Measurements from ENCODE around the gene PARD3B. TPM values are rescaled to one million over a fixed set of nuclear protein-coding genes. Genes with fewer than 3 reads are reported as not detected.

The PARD3B gene
- total RNA-seq, 1 experiment from 2014 or later: 7.6 TPM

GRCh38 chr2:204834716-204835384 is 289.6 kb downstream of the PARD3B start:
- DNase-seq: no peak
- BruUV-seq (replicated peaks): no TSS peak
- H3K9me2 ChIP-seq (ENCODE audit: insufficient read depth): no peaks in the 10 kb centered on the region
- no peak for TF ChIP-seq CTCF (conservative IDR thresholded peaks at IDR 0.05)
- no peak for TF ChIP-seq EZH2 (IDR thresholded peaks at IDR 0.05; ENCODE audit: low read depth)
- H4K20me1 ChIP-seq (ENCODE audit: insufficient read depth): no peaks in the 10 kb centered on the region
- H3K9me3 ChIP-seq (ENCODE audit: insufficient read depth, low read depth): no peaks in the 10 kb centered on the region
- no peak overlapping the region for H3K4me2 ChIP-seq
- H3K79me2 ChIP-seq (ENCODE audit: low read depth): no peaks in the 10 kb centered on the region
- ChIA-PET POLR2A (ENCODE audit: unreplicated experiment) (no interaction called here), CTCF (no interaction called here)
- H3K36me3 ChIP-seq (ENCODE audit: low read depth): no peaks in the 10 kb centered on the region
- no peaks in the 10 kb centered on the region for H3K4me1 ChIP-seq (replicated peaks; ENCODE audit: insufficient read depth)
- H3K27ac ChIP-seq: no peak overlapping the region
- no peaks in the 10 kb centered on the region for H3K27me3 ChIP-seq (ENCODE audit: insufficient read depth, low read depth)
- intact Hi-C loops (cut with micrococcal nuclease; ENCODE audit: unreplicated experiment): no loop called here
- H3K4me3 ChIP-seq: no peak overlapping the region
- no peaks in the 10 kb centered on the region for H3F3A ChIP-seq (ENCODE audit: insufficient read depth, low read depth)
- no peak overlapping the region for H2AFZ ChIP-seq

GRCh38 chr2:204835786-204836185 is 290.5 kb downstream of the PARD3B start:
- H3K9me3 ChIP-seq (ENCODE audit: insufficient read depth, low read depth): no peaks in the 10 kb centered on the region
- DNase-seq: no peak
- ChIA-PET POLR2A (ENCODE audit: unreplicated experiment) (no interaction called here), CTCF (no interaction called here)
- intact Hi-C loops (cut with micrococcal nuclease; ENCODE audit: unreplicated experiment): no loop called here
- H2AFZ ChIP-seq: no peak overlapping the region
- H3F3A ChIP-seq (ENCODE audit: insufficient read depth, low read depth): no peaks in the 10 kb centered on the region
- no peaks in the 10 kb centered on the region for H3K9me2 ChIP-seq (ENCODE audit: insufficient read depth)
- no TSS peak for BruUV-seq (replicated peaks)
- no peak overlapping the region for H3K4me2 ChIP-seq
- no peak overlapping the region for H3K4me3 ChIP-seq
- no peak for TF ChIP-seq CTCF (conservative IDR thresholded peaks at IDR 0.05)
- TF ChIP-seq EZH2 (IDR thresholded peaks at IDR 0.05; ENCODE audit: low read depth): no peak
- H3K79me2 ChIP-seq (ENCODE audit: low read depth): no peaks in the 10 kb centered on the region
- no peaks in the 10 kb centered on the region for H3K4me1 ChIP-seq (replicated peaks; ENCODE audit: insufficient read depth)
- H4K20me1 ChIP-seq (ENCODE audit: insufficient read depth): no peaks in the 10 kb centered on the region
- H3K36me3 ChIP-seq (ENCODE audit: low read depth): no peaks in the 10 kb centered on the region
- no peaks in the 10 kb centered on the region for H3K27me3 ChIP-seq (ENCODE audit: insufficient read depth, low read depth)
- no peak overlapping the region for H3K27ac ChIP-seq

GRCh38 chr2:204840504-204840903 is 295.2 kb downstream of the PARD3B start:
- peaks cover 22% of the 10 kb centered on the region for H3K4me1 ChIP-seq (replicated peaks; ENCODE audit: insufficient read depth)
- H3K4me2 ChIP-seq: no peak overlapping the region
- no peak overlapping the region for H3K4me3 ChIP-seq
- H3K36me3 ChIP-seq (ENCODE audit: low read depth): no peaks in the 10 kb centered on the region
- TF ChIP-seq CTCF (conservative IDR thresholded peaks at IDR 0.05) (no peak), EZH2 (IDR thresholded peaks at IDR 0.05; ENCODE audit: low read depth) (no peak)
- intact Hi-C loops (cut with micrococcal nuclease; ENCODE audit: unreplicated experiment): no loop called here
- no peaks in the 10 kb centered on the region for H4K20me1 ChIP-seq (ENCODE audit: insufficient read depth)
- H2AFZ ChIP-seq: no peak overlapping the region
- no peaks in the 10 kb centered on the region for H3K9me2 ChIP-seq (ENCODE audit: insufficient read depth)
- H3F3A ChIP-seq (ENCODE audit: insufficient read depth, low read depth): peaks cover 13% of the 10 kb centered on the region; the same call in 1 of the 2 replicates
- no peak overlapping the region for H3K27ac ChIP-seq
- ChIA-PET CTCF (no interaction called here), POLR2A (ENCODE audit: unreplicated experiment) (no interaction called here)
- H3K79me2 ChIP-seq (ENCODE audit: low read depth): no peaks in the 10 kb centered on the region
- H3K27me3 ChIP-seq (ENCODE audit: insufficient read depth, low read depth): no peaks in the 10 kb centered on the region
- DNase-seq: no peak
- BruUV-seq (replicated peaks): no TSS peak
- no peaks in the 10 kb centered on the region for H3K9me3 ChIP-seq (ENCODE audit: insufficient read depth, low read depth)

Data from PC-9 (cell line).